ENCODE measurements around the gene PTP4A2. TPM values are rescaled to one million over a fixed set of nuclear protein-coding genes. Genes with fewer than 3 reads are reported as not detected.
"Not testable (repeated sequence)": the region's sequence is repeated elsewhere in the genome, so short reads cannot be mapped to it uniquely, and the experiment has no call there.

Gene PTP4A2
- total and polyA plus RNA-seq, 11 donors = 74.4 to 354 (median 242) TPM

- 85 to 100% (median 97%) methylated on average over 1 of the region's 1 CpG for WGBS, 4 donors
- ATAC-seq (no peak), DNase-seq (no peak)
- H3K4me1 ChIP-seq = peaks cover 0 to 42% (median 22%) of the 10 kb centered on the region in 12 donors
- no peaks in the 10 kb centered on the region for H3K9me3 ChIP-seq
- H3K4me3 ChIP-seq = no peak overlapping the region
- H3K27ac ChIP-seq = no peak overlapping the region
- no peaks in the 10 kb centered on the region for H3K27me3 ChIP-seq
- no peak for TF ChIP-seq POLR2A (IDR thresholded peaks at IDR 0.05)
- TF ChIP-seq, protein P1, sequence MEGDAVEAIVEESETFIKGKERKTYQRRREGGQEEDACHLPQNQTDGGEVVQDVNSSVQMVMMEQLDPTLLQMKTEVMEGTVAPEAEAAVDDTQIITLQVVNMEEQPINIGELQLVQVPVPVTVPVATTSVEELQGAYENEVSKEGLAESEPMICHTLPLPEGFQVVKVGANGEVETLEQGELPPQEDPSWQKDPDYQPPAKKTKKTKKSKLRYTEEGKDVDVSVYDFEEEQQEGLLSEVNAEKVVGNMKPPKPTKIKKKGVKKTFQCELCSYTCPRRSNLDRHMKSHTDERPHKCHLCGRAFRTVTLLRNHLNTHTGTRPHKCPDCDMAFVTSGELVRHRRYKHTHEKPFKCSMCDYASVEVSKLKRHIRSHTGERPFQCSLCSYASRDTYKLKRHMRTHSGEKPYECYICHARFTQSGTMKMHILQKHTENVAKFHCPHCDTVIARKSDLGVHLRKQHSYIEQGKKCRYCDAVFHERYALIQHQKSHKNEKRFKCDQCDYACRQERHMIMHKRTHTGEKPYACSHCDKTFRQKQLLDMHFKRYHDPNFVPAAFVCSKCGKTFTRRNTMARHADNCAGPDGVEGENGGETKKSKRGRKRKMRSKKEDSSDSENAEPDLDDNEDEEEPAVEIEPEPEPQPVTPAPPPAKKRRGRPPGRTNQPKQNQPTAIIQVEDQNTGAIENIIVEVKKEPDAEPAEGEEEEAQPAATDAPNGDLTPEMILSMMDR (IDR thresholded peaks at IDR 0.05) = no peak
- intact Hi-C loops (cut with DNase I) = no loop called here
- no peaks in the 10 kb centered on the region for H3K36me3 ChIP-seq
These were observed 11.7 kb upstream of the PTP4A2 start for GRCh38 chr1:31949862-31950261.

DNA sequence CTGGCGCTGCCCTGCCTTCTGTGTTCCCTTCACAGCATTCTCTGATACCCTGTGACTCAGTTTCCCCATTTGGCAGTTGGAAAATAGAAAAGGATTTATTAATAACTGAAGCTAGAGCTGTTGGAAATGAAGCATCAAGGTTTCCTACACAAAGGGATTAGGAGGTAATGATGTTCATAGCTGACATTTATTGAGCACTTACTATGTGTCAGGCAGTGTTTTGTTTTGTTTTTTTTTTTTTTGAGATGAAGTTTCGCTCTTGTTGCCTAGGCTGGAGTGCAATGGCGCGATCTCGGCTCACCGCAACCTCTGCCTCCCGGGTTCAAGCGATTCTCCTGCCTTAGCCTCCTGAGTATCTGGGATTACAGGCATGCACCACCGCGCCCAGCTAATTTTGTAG, 7.5 kb upstream of the PTP4A2 start:
- DNase-seq; ATAC-seq; H3K4me3 ChIP-seq; H3K9me3 ChIP-seq; H3K27me3 ChIP-seq; H3K36me3 ChIP-seq; intact Hi-C loops (cut with DNase I): not testable (repeated sequence)
- WGBS, 4 donors = 96 to 99% (median 98%) methylated on average over 10 of the region's 10 CpGs
- Histone ChIP-seq H3K27ac (peak overlapping the region in 7 of 12 donors; percentile 88 to 100 (median 97)), H3K4me1 (peaks cover 0 to 47% (median 16%) of the 10 kb centered on the region in 12 donors)

DNA sequence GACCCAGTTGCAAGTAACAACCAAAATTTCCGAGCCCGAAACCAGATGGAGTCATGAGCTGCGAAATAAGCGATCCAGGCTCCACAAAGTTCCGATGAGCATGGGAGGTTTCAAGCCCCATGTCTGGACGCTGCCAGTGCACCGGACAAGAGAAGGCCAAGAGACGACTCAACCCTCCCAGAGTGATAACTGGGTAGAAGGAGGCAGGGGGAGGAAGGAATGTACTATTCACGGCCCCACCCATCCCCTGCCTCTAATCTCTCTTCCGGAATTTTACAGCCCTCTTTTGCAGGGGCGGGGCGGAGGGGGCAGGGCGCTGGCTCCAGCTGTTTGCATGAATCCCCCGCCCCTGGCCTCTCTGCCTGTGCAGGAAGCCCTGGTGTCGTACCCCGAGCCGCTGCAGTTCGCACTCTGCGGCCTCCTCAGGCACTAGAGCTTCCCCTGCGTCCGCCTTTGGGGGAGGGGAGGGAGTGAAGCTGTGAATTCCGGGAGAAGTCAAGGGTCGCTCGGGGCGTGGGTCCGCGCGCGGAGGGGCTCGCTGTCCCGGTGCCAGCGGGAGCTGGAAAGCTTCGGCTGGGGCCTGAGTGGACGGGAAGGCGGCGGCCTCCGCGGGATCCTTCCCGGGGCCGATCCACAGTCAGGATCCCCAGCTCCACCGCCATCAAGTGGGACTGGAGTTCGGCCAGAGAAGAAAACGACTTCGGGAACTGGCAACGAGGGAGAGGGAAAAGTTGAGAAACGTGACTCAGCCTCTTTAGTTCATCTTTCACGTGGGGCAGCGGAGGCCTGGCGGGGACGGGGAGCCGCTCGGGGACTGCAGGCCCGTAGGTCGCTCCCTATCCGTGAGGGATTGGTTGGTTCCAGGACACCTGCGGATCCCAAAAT, 6.3 kb upstream of the PTP4A2 start:
- H3K4me1 ChIP-seq = peaks cover 0 to 59% (median 16%) of the 10 kb centered on the region in 12 donors
- peak; percentile 43 to 92 (median 89) for ATAC-seq
- peak in 1 of 2 donors; percentile 31 for TF ChIP-seq POLR2A (IDR thresholded peaks at IDR 0.05)
- TF ChIP-seq, protein P1 (IDR thresholded peaks at IDR 0.05) = no peak
- peak; percentile 89 to 95 (median 94) for DNase-seq
- no peaks in the 10 kb centered on the region for H3K9me3 ChIP-seq
- no peaks in the 10 kb centered on the region for H3K36me3 ChIP-seq
- peak overlapping the region; percentile 5 to 66 (median 54) for H3K4me3 ChIP-seq
- intact Hi-C loops (cut with DNase I) = no loop called here
- H3K27me3 ChIP-seq = no peaks in the 10 kb centered on the region
- WGBS, 4 donors = 8 to 15% (median 9%) methylated on average over 48 to 56 of the region's 56 CpGs
- H3K27ac ChIP-seq = peak overlapping the region; percentile 88 to 100 (median 96)

GRCh38 chr1:31943546-31944184, 5.5 kb upstream of the PTP4A2 start:
- Histone ChIP-seq H3K4me3 (peak overlapping the region in 9 of 12 donors; percentile 44 to 66 (median 56)), H3K27ac (peak overlapping the region in 11 of 12 donors; percentile 88 to 100 (median 96)), H3K9me3 (no peaks in the 10 kb centered on the region), H3K4me1 (peaks cover 0 to 67% (median 20%) of the 10 kb centered on the region in 12 donors), H3K27me3 (no peaks in the 10 kb centered on the region), H3K36me3 (no peaks in the 10 kb centered on the region)
- intact Hi-C loops (cut with DNase I) = no loop called here
- TF ChIP-seq, protein P1 (IDR thresholded peaks at IDR 0.05) = no peak
- DNase-seq (no peak), ATAC-seq (peak in 1 of 4 donors; percentile 1)
- 73 to 92% (median 85%) methylated on average over 3 of the region's 3 CpGs for WGBS, 4 donors

DNA sequence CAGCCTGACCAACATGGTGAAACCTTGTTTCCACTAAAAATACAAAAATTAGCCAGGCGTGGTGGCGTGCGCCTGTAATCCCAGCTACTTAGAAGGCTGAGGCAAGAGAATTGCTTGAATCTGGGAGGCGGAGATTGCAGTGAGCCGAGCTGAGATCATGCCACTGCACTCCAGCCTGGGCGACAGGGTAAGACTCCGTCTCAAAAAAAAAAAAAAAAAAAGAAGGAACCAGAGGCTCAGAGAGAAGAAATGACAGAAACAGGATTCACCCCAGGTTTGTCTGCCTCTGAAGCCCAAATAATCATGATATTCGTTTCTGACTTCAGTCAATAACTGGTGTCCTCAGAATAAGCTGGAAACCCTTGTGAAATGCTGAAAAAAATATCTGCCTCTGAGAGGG, 3.9 kb upstream of the PTP4A2 start:
- H3K36me3 ChIP-seq; H3K9me3 ChIP-seq; intact Hi-C loops (cut with DNase I); DNase-seq; H3K27me3 ChIP-seq; H3K4me3 ChIP-seq; ATAC-seq: not testable (repeated sequence)
- H3K27ac ChIP-seq = peak overlapping the region in 3 of 12 donors; percentile 17 to 100 (median 97)
- 84 to 90% (median 85%) methylated on average over 8 of the region's 8 CpGs for WGBS, 4 donors
- H3K4me1 ChIP-seq = peaks cover 0 to 70% (median 23%) of the 10 kb centered on the region in 12 donors
